Heart left ventricle (tissue), 16 donors: ENCODE data around the gene PSMD9. TPM values are rescaled to one million over a fixed set of nuclear protein-coding genes. Genes with fewer than 3 reads are reported as not detected.

Experiments used
- ATAC-seq, 4 donors: fragments of 200-7000 bp; cut with Tn5 transposase; one replicate each; pipeline ENCODE4 v1.9.1; 2020 to 2022; ENCODE audit warnings: moderate library complexity in 4 of 4, mild to moderate bottlenecking in 3 of 4, moderate number of reproducible peaks in 1 of 4
- DNase-seq, 5 donors: peaks; one replicate each; pipeline ENCODE4 v3.0.0-alpha.2; 2020
- H3K27ac ChIP-seq, 12 donors: fragments of 200-600 bp; sonication (generic) in 4 of 12; one replicate each; pipeline versions ENCODE4 v1.5.0 to v1.8.0; 2016 to 2022; ENCODE audit warnings: mild to moderate bottlenecking in 2 of 12
- H3K27me3 ChIP-seq, 9 donors: fragments of 200-600 bp; sonication (generic) in 2 of 9; one replicate each; pipeline versions ENCODE4 v1.5.1 to v1.8.0; 2016 to 2022; ENCODE audit warnings: mild to moderate bottlenecking in 3 of 9
- H3K36me3 ChIP-seq, 9 donors: fragments of 200-600 bp; sonication (generic) in 2 of 9; one replicate each; pipeline versions ENCODE4 v1.5.0 to v1.8.0; 2018 to 2022; ENCODE audit warnings: mild to moderate bottlenecking in 2 of 9
- H3K4me1 ChIP-seq, 12 donors: fragments of 200-600 bp; sonication (generic) in 4 of 12; one replicate each; pipeline versions ENCODE4 v1.5.0 to v1.8.0; 2016 to 2022; ENCODE audit warnings: mild to moderate bottlenecking in 3 of 12
- H3K4me3 ChIP-seq, 12 donors: fragments of 200-600 bp; sonication (generic) in 4 of 12; one replicate each; pipeline versions ENCODE4 v1.5.0 to v1.8.0; 2017 to 2022; ENCODE audit warnings: mild to moderate bottlenecking in 9 of 12, moderate library complexity in 4 of 12
- H3K9me3 ChIP-seq, 12 donors: fragments of 200-600 bp; sonication (generic) in 4 of 12; one replicate each; pipeline versions ENCODE4 v1.5.0 to v1.8.0; 2016 to 2022; ENCODE audit warnings: mild to moderate bottlenecking in 1 of 12
- CTCF ChIP-seq, 12 donors: fragments of 200-600 bp; sonication (generic) in 4 of 12; IDR thresholded peaks; one replicate each; pipeline versions ENCODE4 v1.5.0 to v1.8.0; 2018 to 2022; ENCODE audit warnings: antibody characterized with exemption in 12 of 12, mild to moderate bottlenecking in 5 of 12
- POLR2A ChIP-seq, 2 donors: fragments of 450-650 bp; IDR thresholded peaks; one replicate each; pipeline ENCODE4 v1.6.1; 2017; ENCODE audit warnings: antibody characterized with exemption in 2 of 2, mild to moderate bottlenecking in 2 of 2, moderate library complexity in 2 of 2
- WGBS, 4 donors: extraction: QIAGEN DNeasy Blood & Tissue Kit in 2 of 4; methylation state at CpG; one replicate each; pipeline versions ENCODE4 v1.1.5 to v1.1.7; 2013 to 2018; 5-methylcytosine and 5-hydroxymethylcytosine counted together
- intact Hi-C, 10 donors: fragments of 100-400 bp; cut with DNase I; formaldehyde crosslinking; loops; one replicate each; pipeline versions ENCODE4 v1.11.1 to v1.14.2; 2022
- polyA plus RNA-seq, 2 donors: library from polyadenylated mRNA; stranded (reverse); fragments of 200-250 nt; gene quantifications; one replicate each; pipeline ENCODE4 v1.2.3, GENCODE V29; 2013
- total RNA-seq, 9 donors: library from RNA; depleted of rRNA in 2 of 9; stranded (reverse); fragments of >200 nt in 2 of 9; fragmentation: NEBNext Ultra II Directional in 3 of 9; extraction: Animal tissue kit (Norgen Biotek cat#: 25700) in 3 of 9; gene quantifications; one replicate each; pipeline versions ENCODE4 v1.1.0 to v1.2.4, GENCODE V29; 2016 to 2023
- donor health status: ischemic (EF 13 %, LVEDD 7.1; RV severe dilation, severe dysfunction).
- donor health status: healthy with polysubstance abuse.
- donor health status: DM: no; HTN: yes; CAD: no.
- donor health status: DM: no; HTN: no; CAD: no.
- donor health status: ischemic (EF 25% LVEDD 6.9; RV normal size, moderate dysfunction).
- donor health status: ischemic (EF 25% LVEDD 5.7; RV mildly dilated, moderate dysfunction).
- donor health status: healthy.
- donor health status: DM: yes; HTN: yes; CAD: no.
- donor health status: ischemic (EF 35%, LVEDD 5.7; RV mildly dilated, moderate dysfunction).
- donor health status: nonischemic (EF 11% LVEDD 7.7; RV severe dilation, severe dysfunction).
- donor health status: DM: yes; HTN: yes; CAD: no.
- donor health status: PGD.
- donor health status: ischemic (EF 29% LVEDD 5.4; RV normal size, mild dysfunction).
- donor health status: nonischemic (EF 23%, LVEDD 6.1; RV moderate dilation, normal function).

The PSMD9 gene
- total and polyA plus RNA-seq, 11 donors = 24.8 to 133 (median 37.9) TPM

DNA sequence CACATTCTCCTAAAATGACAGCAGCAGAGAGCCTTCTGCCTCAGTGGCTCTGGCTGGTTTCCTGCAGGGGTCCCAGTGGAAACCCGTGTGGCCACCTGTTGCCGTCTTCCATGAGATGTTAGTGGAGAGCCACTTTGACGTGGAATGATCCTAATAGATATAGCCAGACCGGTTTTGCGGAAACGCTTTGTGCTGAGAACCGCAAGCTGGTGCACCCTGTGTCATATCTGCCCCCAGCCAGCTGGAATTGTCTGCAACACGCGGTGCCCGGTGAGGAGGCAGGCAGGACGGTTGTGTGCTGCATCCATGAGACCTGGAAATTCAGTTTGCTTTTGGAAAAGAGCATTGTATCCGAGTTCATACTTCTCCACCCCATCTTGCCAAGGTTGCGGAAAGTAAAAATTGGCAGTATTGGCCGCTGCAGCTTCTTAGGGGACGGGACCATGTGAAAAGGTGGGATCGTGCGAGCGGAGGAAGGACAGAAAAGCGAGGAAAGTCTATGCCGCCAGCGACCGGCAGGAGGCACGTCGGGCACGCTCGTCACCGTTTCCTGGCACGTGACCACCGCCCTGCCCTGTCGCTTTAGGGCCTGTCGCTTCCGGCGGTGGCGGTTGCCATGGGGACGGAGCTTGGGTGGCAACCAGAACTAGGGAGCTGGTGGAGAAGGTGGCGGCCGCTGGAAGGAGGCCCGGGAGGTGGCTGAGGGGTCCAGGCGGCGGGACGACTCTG lies 29.5 kb downstream of the PSMD9 start, which contains the start of gene CFAP251:
Gene CFAP251, plus strand, starts transcription at position 643 of the 729 bp plus-strand sequence. CDS start 2,714 bp downstream, outside the sequence.
- Histone ChIP-seq H3K36me3 (peaks cover 0 to 49% (median 46%) of the 10 kb centered on the region in 9 donors), H3K9me3 (no peaks in the 10 kb centered on the region), H3K27ac (peak within 1 kb of the TSS in 7 of 12 donors; percentile 24 to 71 (median 47)), H3K4me3 (peak within 1 kb of the TSS; percentile 3 to 62 (median 51)), H3K4me1 (peaks cover 0 to 15% (median 6%) of the 10 kb centered on the region in 12 donors), H3K27me3 (no peaks in the 10 kb centered on the region)
- intact Hi-C loops = loop anchor here in 9 of 10 donors (2.0 to 10.0 kb wide), 8 partner anchors 104 to 287 kb away; partner anchors contain the start of genes BCL7A (in 4 of the 9) and B3GNT4 (in 1 of the 9)
- DNase-seq (peak; percentile 91 to 98 (median 97)), ATAC-seq (peak; percentile 93 to 98 (median 95))
- 14 to 25% (median 20%) methylated on average over 32 to 41 of the region's 41 CpGs for WGBS, 4 donors
- TF ChIP-seq CTCF (IDR thresholded peaks at IDR 0.05) (peak; percentile 15 to 85 (median 64)), POLR2A (IDR thresholded peaks at IDR 0.05) (no peak)

- no peaks in the 10 kb centered on the region for H3K27me3 ChIP-seq
- H3K27ac ChIP-seq = peak overlapping the region in 5 of 12 donors; percentile 39 to 71 (median 54)
- H3K36me3 ChIP-seq = peaks cover 0 to 44% (median 41%) of the 10 kb centered on the region in 9 donors
- no peak for TF ChIP-seq POLR2A (IDR thresholded peaks at IDR 0.05)
- no peak for TF ChIP-seq CTCF (IDR thresholded peaks at IDR 0.05)
- H3K4me3 ChIP-seq = peak overlapping the region; percentile 3 to 62 (median 51)
- intact Hi-C loops = loop anchor here in 9 of 10 donors (2.0 to 10.0 kb wide), 8 partner anchors 104 to 286 kb away; partner anchors contain the start of genes BCL7A (in 4 of the 9) and B3GNT4 (in 1 of the 9)
- no peaks in the 10 kb centered on the region for H3K9me3 ChIP-seq
- peaks cover 0 to 18% (median 7%) of the 10 kb centered on the region in 12 donors for H3K4me1 ChIP-seq
- 15 to 31% (median 17%) methylated on average over 10 to 22 of the region's 22 CpGs for WGBS, 4 donors
- no peak for ATAC-seq
- no peak for DNase-seq
Measured at GRCh38 chr12:121918679-121919038, 30.1 kb downstream of the PSMD9 start.

GRCh38 chr12:121921066-121921465 lies 32.5 kb downstream of the PSMD9 start:
- WGBS, 4 donors = 66 to 75% (median 71%) methylated on average over 2 of the region's 2 CpGs
- TF ChIP-seq CTCF (IDR thresholded peaks at IDR 0.05) = no peak
- no peak for TF ChIP-seq POLR2A (IDR thresholded peaks at IDR 0.05)
- peaks cover 0 to 35% (median 24%) of the 10 kb centered on the region in 12 donors for H3K4me1 ChIP-seq
- intact Hi-C loops = no loop called here
- no peak overlapping the region for H3K4me3 ChIP-seq
- H3K27me3 ChIP-seq = no peaks in the 10 kb centered on the region
- H3K27ac ChIP-seq = no peak overlapping the region
- H3K9me3 ChIP-seq = no peaks in the 10 kb centered on the region
- H3K36me3 ChIP-seq = peaks cover 0 to 20% (median 18%) of the 10 kb centered on the region in 9 donors
- ATAC-seq (no peak), DNase-seq (no peak)

DNA sequence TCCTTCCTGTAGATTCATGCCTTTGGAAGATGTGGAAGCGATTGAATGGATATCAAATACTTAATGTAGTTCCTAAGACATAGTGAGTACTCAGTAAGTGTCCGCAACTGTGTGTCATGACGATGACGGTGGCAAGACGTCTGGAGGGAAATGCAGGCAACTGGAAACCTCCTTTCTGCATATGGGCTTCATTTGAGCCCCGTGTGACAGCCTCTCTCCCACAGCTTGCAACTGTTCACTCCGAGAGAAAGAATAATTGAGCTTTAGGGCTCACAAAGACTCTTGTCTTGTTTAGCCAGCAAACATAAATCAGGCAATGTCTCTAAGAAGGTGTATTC lies 36.7 kb downstream of the PSMD9 start:
- intact Hi-C loops = no loop called here
- DNase-seq (peak in 1 of 5 donors; percentile 29), ATAC-seq (peak in 2 of 4 donors; percentile 29 to 53)
- H3K4me1 ChIP-seq = peaks cover 0 to 33% (median 17%) of the 10 kb centered on the region in 12 donors
- no peaks in the 10 kb centered on the region for H3K9me3 ChIP-seq
- no peaks in the 10 kb centered on the region for H3K36me3 ChIP-seq
- 30 to 49% (median 42%) methylated on average over 7 of the region's 7 CpGs for WGBS, 4 donors
- no peaks in the 10 kb centered on the region for H3K27me3 ChIP-seq
- TF ChIP-seq POLR2A (IDR thresholded peaks at IDR 0.05) = no peak
- TF ChIP-seq CTCF (IDR thresholded peaks at IDR 0.05) = no peak
- peak overlapping the region in 11 of 12 donors; percentile 1 to 81 (median 68) for H3K27ac ChIP-seq
- peak overlapping the region in 6 of 12 donors; percentile 9 to 44 (median 25) for H3K4me3 ChIP-seq
